Progenitor cell of endocrine pancreas (in vitro differentiated cells): ENCODE measurements around the gene EIF4G1. TPM values are rescaled to one million over a fixed set of nuclear protein-coding genes. Genes with fewer than 3 reads are reported as not detected.

Source experiments
- DNase-seq: peaks from one replicate; pipeline ENCODE4 v3.0.0; 2021; ENCODE audit warnings: low spot score; ENCODE audit not compliant: unreplicated experiment
- H3K27ac Mint-ChIP-seq: 2 replicates; pipeline ENCODE4 v1.8.0; 2021; ENCODE audit warnings: mild to moderate bottlenecking, moderate library complexity, mixed read lengths
- H3K27me3 Mint-ChIP-seq: 2 replicates; pipeline ENCODE4 v1.8.0; 2021; ENCODE audit warnings: mixed read lengths
- H3K36me3 Mint-ChIP-seq: 2 replicates; pipeline ENCODE4 v1.8.0; 2022; ENCODE audit warnings: mixed read lengths; ENCODE audit not compliant: insufficient read depth
- H3K4me1 Mint-ChIP-seq: 2 replicates; pipeline ENCODE4 v1.8.0; 2021; ENCODE audit warnings: low read depth, mixed read lengths
- H3K4me3 Mint-ChIP-seq: 2 replicates; pipeline ENCODE4 v1.8.0; 2021; ENCODE audit warnings: low read depth, mild to moderate bottlenecking, moderate library complexity, mixed read lengths
- H3K9me3 Mint-ChIP-seq: 2 replicates; pipeline ENCODE4 v1.8.0; 2021; ENCODE audit warnings: low read depth, mixed read lengths
- total RNA-seq: library from RNA; stranded (reverse); gene quantifications from 2 replicates; pipeline ENCODE4 v1.2.1, GENCODE V29; 2021
- TF ChIP-seq, protein P1 (sequence below): fragments of 200-600 bp; sonication (generic); IDR thresholded peaks from one replicate; pipeline ENCODE4 v1.5.0; 2021; ENCODE audit warnings: antibody characterized with exemption, mild to moderate bottlenecking; ENCODE audit not compliant: unreplicated experiment

Gene EIF4G1
- total RNA-seq, 1 donor from 2014 or later, result 341 TPM

DNA sequence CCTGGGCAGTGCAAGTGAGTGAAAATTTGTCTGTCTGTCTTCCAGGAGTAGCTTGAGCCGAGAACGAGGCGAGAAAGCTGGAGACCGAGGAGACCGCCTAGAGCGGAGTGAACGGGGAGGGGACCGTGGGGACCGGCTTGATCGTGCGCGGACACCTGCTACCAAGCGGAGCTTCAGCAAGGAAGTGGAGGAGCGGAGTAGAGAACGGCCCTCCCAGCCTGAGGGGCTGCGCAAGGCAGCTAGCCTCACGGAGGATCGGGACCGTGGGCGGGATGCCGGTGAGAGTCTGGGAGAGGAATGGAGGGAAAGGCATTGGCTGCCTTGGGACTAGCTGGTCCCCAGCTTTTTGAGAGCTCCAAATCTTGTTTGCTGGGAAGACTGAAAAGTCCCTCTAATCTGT is 12.8 kb downstream of the EIF4G1 start:
- no peak for DNase-seq
- Mint-ChIP-seq H3K27ac (no peak overlapping the region), H3K9me3 (no peaks in the 10 kb centered on the region), H3K27me3 (no peaks in the 10 kb centered on the region), H3K4me3 (no peak overlapping the region), H3K4me1 (no peaks in the 10 kb centered on the region), H3K36me3 (peaks cover 51% of the 10 kb centered on the region)
- TF ChIP-seq, protein P1, sequence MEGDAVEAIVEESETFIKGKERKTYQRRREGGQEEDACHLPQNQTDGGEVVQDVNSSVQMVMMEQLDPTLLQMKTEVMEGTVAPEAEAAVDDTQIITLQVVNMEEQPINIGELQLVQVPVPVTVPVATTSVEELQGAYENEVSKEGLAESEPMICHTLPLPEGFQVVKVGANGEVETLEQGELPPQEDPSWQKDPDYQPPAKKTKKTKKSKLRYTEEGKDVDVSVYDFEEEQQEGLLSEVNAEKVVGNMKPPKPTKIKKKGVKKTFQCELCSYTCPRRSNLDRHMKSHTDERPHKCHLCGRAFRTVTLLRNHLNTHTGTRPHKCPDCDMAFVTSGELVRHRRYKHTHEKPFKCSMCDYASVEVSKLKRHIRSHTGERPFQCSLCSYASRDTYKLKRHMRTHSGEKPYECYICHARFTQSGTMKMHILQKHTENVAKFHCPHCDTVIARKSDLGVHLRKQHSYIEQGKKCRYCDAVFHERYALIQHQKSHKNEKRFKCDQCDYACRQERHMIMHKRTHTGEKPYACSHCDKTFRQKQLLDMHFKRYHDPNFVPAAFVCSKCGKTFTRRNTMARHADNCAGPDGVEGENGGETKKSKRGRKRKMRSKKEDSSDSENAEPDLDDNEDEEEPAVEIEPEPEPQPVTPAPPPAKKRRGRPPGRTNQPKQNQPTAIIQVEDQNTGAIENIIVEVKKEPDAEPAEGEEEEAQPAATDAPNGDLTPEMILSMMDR, result no peak

DNA sequence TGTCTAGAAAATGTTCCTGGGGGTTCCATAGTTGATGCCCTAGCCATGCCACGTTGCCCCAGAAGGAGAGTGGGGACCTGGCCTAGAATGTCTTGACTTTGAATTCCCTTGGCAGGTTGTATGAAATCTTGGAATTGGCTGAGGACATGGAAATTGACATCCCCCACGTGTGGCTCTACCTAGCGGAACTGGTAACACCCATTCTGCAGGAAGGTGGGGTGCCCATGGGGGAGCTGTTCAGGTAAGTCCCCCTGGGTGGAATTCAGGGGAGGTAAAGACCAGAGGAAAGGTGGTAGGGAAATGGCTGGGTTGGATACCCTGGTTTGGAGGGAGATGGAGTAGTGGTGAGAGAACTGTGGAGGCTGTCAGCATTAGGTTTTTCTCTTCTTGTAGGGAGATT is 14.1 kb downstream of the EIF4G1 start:
- H3K4me3 Mint-ChIP-seq, result no peak overlapping the region
- no peak overlapping the region for H3K27ac Mint-ChIP-seq
- no peak for DNase-seq
- H3K27me3 Mint-ChIP-seq, result no peaks in the 10 kb centered on the region
- H3K36me3 Mint-ChIP-seq, result peaks cover 49% of the 10 kb centered on the region
- no peaks in the 10 kb centered on the region for H3K4me1 Mint-ChIP-seq
- TF ChIP-seq, protein P1, result no peak
- no peaks in the 10 kb centered on the region for H3K9me3 Mint-ChIP-seq

DNA sequence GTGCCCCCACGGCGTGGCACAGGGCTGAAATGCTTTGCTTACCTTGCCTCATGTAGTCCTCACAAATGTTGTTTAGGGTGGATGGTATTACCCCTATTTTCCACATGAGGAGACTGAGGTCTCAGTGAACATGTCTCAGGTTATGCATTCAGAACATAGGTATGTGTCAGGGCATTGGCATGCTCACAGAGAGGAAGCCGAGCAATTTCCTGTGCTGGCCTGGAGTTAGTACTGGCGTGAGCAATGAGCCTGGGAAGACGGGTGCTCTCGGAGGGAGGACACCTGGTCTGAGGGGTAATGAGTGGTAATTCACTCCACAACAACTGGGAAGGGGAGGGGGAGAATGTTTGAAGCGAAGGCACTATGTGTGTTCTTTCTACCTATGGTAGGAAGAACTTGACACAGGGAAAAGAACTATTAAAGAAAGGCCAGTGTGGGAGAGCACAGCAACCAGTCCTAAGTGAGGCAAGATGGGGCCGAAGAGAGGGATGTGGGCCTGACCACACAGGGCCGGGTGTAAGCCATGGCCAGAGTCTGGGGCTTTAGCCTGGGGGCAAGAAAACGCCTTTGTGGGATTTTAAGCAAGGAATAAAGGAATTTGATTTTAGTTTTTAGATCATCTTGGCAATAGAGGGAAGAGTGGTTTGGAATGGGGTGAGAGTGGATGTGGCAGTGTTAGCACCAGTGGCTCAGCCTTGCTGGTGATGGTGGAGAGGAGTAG is 18.1 kb downstream of the EIF4G1 start:
- H3K36me3 Mint-ChIP-seq, result peaks cover 34% of the 10 kb centered on the region
- no peak overlapping the region for H3K4me3 Mint-ChIP-seq
- H3K4me1 Mint-ChIP-seq, result peaks cover 9% of the 10 kb centered on the region
- no peaks in the 10 kb centered on the region for H3K9me3 Mint-ChIP-seq
- no peak overlapping the region for H3K27ac Mint-ChIP-seq
- H3K27me3 Mint-ChIP-seq, result peaks cover 2% of the 10 kb centered on the region
- TF ChIP-seq, protein P1, result no peak
- no peak for DNase-seq

DNA sequence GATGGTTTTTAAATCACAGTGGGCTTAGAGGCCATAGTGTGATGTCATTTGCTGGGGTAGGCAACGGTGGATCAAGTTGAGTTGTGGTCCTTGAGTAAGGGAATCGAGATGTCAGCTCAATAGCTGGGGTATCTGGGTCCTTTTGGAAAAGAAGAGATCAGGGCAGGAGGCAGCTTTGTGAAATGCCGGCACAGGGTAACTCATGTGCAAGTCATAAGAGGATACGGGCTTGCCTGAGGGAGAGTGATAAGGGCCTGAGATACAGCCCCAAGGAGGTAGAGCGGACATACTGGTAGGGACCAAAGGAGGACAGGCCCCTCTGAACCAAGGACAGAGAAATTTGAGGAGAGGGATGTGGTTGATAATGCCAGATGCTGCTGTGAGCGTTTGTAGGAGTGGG is 18.8 kb downstream of the EIF4G1 start:
- Mint-ChIP-seq H3K4me3 (no peak overlapping the region), H3K4me1 (peaks cover 13% of the 10 kb centered on the region), H3K27me3 (peaks cover 8% of the 10 kb centered on the region), H3K27ac (no peak overlapping the region), H3K9me3 (no peaks in the 10 kb centered on the region), H3K36me3 (peaks cover 30% of the 10 kb centered on the region)
- TF ChIP-seq, protein P1, result no peak
- no peak for DNase-seq

DNA sequence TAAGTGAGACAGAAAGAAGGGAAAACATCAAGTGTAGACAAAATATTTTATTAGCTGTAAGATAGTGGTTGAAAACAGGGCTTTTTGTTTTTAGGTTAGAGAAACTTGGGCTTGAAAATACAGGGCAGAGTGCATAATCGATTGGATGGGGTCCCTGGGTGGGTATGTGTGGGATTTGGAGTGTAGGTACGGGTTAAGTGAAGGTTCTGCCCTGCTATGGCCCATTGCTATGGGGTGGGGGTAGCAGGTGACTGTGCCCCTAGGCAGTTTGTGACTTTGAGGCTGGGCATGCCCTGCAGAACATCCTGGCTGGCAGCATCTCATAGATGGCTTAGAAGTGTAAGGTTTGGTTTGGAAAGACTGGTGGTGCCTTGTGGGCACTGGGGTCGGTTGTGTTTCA is 19.3 kb downstream of the EIF4G1 start:
- peaks cover 28% of the 10 kb centered on the region for H3K36me3 Mint-ChIP-seq

More for the DNA sequence above, 19.3 kb downstream of the EIF4G1 start:
- DNase-seq, result no peak
- Mint-ChIP-seq H3K4me3 (no peak overlapping the region), H3K27me3 (peaks cover 10% of the 10 kb centered on the region), H3K27ac (peak overlapping the region; percentile 94), H3K4me1 (peaks cover 13% of the 10 kb centered on the region), H3K9me3 (no peaks in the 10 kb centered on the region)
- TF ChIP-seq, protein P1, result no peak
